SK-N-SH treated with all-trans-retinoic acid at 6 μM for 48 hours (cell line): ENCODE data around the gene PDE3A.

ENCODE experiments used
- ATAC-seq: fragments of 200-7000 bp; cut with Tn5 transposase; 3 replicates; pipeline ENCODE4 v1.9.1; 2020; ENCODE audit warnings: mild to moderate bottlenecking, moderate library complexity
- ARNTL ChIP-seq: fragments of 450-650 bp; formaldehyde crosslinking; IDR thresholded peaks from 2 replicates; pipeline ENCODE4 v1.5.0; 2020; ENCODE audit warnings: low read depth, mild to moderate bottlenecking, moderate library complexity, borderline replicate concordance
- BACH2 ChIP-seq: fragments of 250-450 bp; sonication (Bioruptor Pico); IDR thresholded peaks from 2 replicates; pipeline ENCODE4 v1.9.0; 2021; ENCODE audit warnings: mild to moderate bottlenecking, borderline replicate concordance
- CREB5 ChIP-seq: fragments of 250-450 bp; sonication (Bioruptor Pico); IDR thresholded peaks from 2 replicates; pipeline ENCODE4 v1.5.1; 2020; ENCODE audit warnings: low read depth, mild to moderate bottlenecking, moderate library complexity
- CSDC2 ChIP-seq: fragments of 250-450 bp; sonication (Bioruptor Pico); IDR thresholded peaks from 2 replicates; pipeline ENCODE4 v1.5.0; 2020; ENCODE audit warnings: mild to moderate bottlenecking, moderate library complexity
- ESRRG ChIP-seq: fragments of 250-450 bp; sonication (Bioruptor Pico); IDR thresholded peaks from 2 replicates; pipeline ENCODE4 v1.6.1; 2021; ENCODE audit warnings: mild to moderate bottlenecking
- GLIS3 ChIP-seq: fragments of 250-450 bp; sonication (Bioruptor Pico); IDR thresholded peaks from 2 replicates; pipeline ENCODE4 v1.5.0; 2020; ENCODE audit warnings: mild to moderate bottlenecking, moderate library complexity
- ISL1 ChIP-seq: fragments of 250-450 bp; sonication (Bioruptor Pico); IDR thresholded peaks from 2 replicates; pipeline ENCODE4 v2.1.2; 2022; ENCODE audit warnings: mild to moderate bottlenecking, moderate library complexity
- PATZ1 ChIP-seq: fragments of 250-450 bp; sonication (Bioruptor Pico); IDR thresholded peaks from 2 replicates; pipeline ENCODE4 v1.8.0; 2020; ENCODE audit warnings: mild to moderate bottlenecking, moderate library complexity, borderline replicate concordance
- POU6F1 ChIP-seq: fragments of 250-450 bp; sonication (Bioruptor Pico); IDR thresholded peaks from 2 replicates; pipeline ENCODE4 v1.8.0; 2021; ENCODE audit warnings: low read depth, mild to moderate bottlenecking, moderate library complexity, borderline replicate concordance
- PPARA ChIP-seq: fragments of 250-450 bp; sonication (Bioruptor Pico); IDR thresholded peaks from 2 replicates; pipeline ENCODE4 v1.5.0; 2020; ENCODE audit warnings: mild to moderate bottlenecking, borderline replicate concordance
- RARB ChIP-seq: fragments of 250-450 bp; sonication (Bioruptor Pico); IDR thresholded peaks from 2 replicates; pipeline ENCODE4 v1.8.0; 2021; ENCODE audit warnings: mild to moderate bottlenecking, moderate library complexity
- SNAI2 ChIP-seq: fragments of 250-450 bp; sonication (Bioruptor Pico); IDR thresholded peaks from 2 replicates; pipeline ENCODE4 v1.5.0; 2020; ENCODE audit warnings: mild to moderate bottlenecking, moderate library complexity
- TCF4 ChIP-seq: fragments of 250-450 bp; sonication (Bioruptor Pico); IDR thresholded peaks from 2 replicates; pipeline ENCODE4 v1.8.0; 2021; ENCODE audit warnings: mild to moderate bottlenecking, moderate library complexity, borderline replicate concordance
- TOX ChIP-seq: fragments of 250-450 bp; sonication (Bioruptor Pico); IDR thresholded peaks from 2 replicates; pipeline ENCODE4 v1.8.0; 2021; ENCODE audit warnings: mild to moderate bottlenecking, moderate library complexity, borderline replicate concordance
- TSHZ2 ChIP-seq: fragments of 250-450 bp; sonication (Bioruptor Pico); IDR thresholded peaks from 2 replicates; pipeline ENCODE4 v1.5.0; 2020; ENCODE audit warnings: mild to moderate bottlenecking, moderate library complexity
- ZC3H10 ChIP-seq: fragments of 250-450 bp; sonication (Bioruptor Pico); IDR thresholded peaks from 2 replicates; pipeline ENCODE4 v1.5.1; 2021; ENCODE audit warnings: mild to moderate bottlenecking, moderate library complexity
- ZFP3 ChIP-seq: fragments of 250-450 bp; sonication (Bioruptor Pico); IDR thresholded peaks from 2 replicates; pipeline ENCODE4 v1.5.0; 2020; ENCODE audit warnings: mild to moderate bottlenecking, moderate library complexity
- ZFP30 ChIP-seq: fragments of 450-650 bp; formaldehyde crosslinking; IDR thresholded peaks from 2 replicates; pipeline ENCODE4 v1.5.0; 2022; ENCODE audit warnings: mild to moderate bottlenecking, moderate library complexity
- ZNF565 ChIP-seq: fragments of 450-650 bp; formaldehyde crosslinking; conservative IDR thresholded peaks from 2 replicates; pipeline ENCODE4 v1.5.0; 2020; ENCODE audit warnings: low read depth, mild to moderate bottlenecking, moderate library complexity
- ZNF70 ChIP-seq: fragments of 450-650 bp; formaldehyde crosslinking; IDR thresholded peaks from 2 replicates; pipeline ENCODE4 v1.5.0; 2020; ENCODE audit warnings: mild to moderate bottlenecking, moderate library complexity
- ZNF8 ChIP-seq: fragments of 450-650 bp; formaldehyde crosslinking; IDR thresholded peaks from 2 replicates; pipeline ENCODE4 v1.5.0; 2020; ENCODE audit warnings: mild to moderate bottlenecking, moderate library complexity

Gene PDE3A

GRCh38 chr12:20451761-20452160, 83.4 kb downstream of the PDE3A start:
- TF ChIP-seq ISL1 (0 out of 2 replicates have a peak, but pooled peaks have one; percentile 11), GLIS3 (CRISPR knock-in tag) (no peak), ARNTL (no peak)
- peak; percentile 96 for ATAC-seq

GRCh38 chr12:20452496-20453010, 84.2 kb downstream of the PDE3A start:
- no peak for ATAC-seq
- TF ChIP-seq TOX (CRISPR knock-in tag): no peak
- TF ChIP-seq PPARA (CRISPR knock-in tag): no peak
- TF ChIP-seq PATZ1 (CRISPR knock-in tag): no peak
- no peak for TF ChIP-seq CREB5 (CRISPR knock-in tag)
- no peak for TF ChIP-seq ISL1
- TF ChIP-seq ZC3H10 (CRISPR knock-in tag): no peak
- no peak for TF ChIP-seq ZNF565 (CRISPR knock-in tag)
- TF ChIP-seq, all 23 proteins: peak for 0

GRCh38 chr12:20453756-20454310, 85.5 kb downstream of the PDE3A start:
- TF ChIP-seq ZNF8 (CRISPR knock-in tag) (no peak), ISL1 (no peak), ZNF70 (CRISPR knock-in tag) (no peak), BACH2 (no peak), ESRRG (CRISPR knock-in tag) (no peak), GLIS3 (CRISPR knock-in tag) (no peak), TOX (CRISPR knock-in tag) (no peak), POU6F1 (CRISPR knock-in tag) (no peak), CREB5 (CRISPR knock-in tag) (no peak), ZC3H10 (CRISPR knock-in tag) (no peak), ARNTL (no peak), SNAI2 (CRISPR knock-in tag) (no peak), RARB (CRISPR knock-in tag) (no peak), TSHZ2 (no peak), TCF4 (CRISPR knock-in tag) (no peak), CSDC2 (CRISPR knock-in tag) (no peak), ZFP30 (CRISPR knock-in tag) (no peak), PPARA (CRISPR knock-in tag) (no peak), ZFP3 (no peak)
- no peak for ATAC-seq
